Peyer's patch (tissue), 4 donors: ENCODE data around the gene SLC47A2. TPM values are rescaled to one million over a fixed set of nuclear protein-coding genes. Genes with fewer than 3 reads are reported as not detected.

Source experiments
- DNase-seq, 3 donors: peaks; one replicate each; pipeline ENCODE4 v3.0.0-alpha.2; 2017 to 2019
- H3K27ac ChIP-seq, 4 donors: fragments of 200-600 bp; sonication (generic); one replicate each; pipeline ENCODE4 v1.5.1; 2016 to 2019
- H3K27me3 ChIP-seq, 2 donors: fragments of 200-600 bp; sonication (generic); one replicate each; pipeline ENCODE4 v1.5.1; 2019
- H3K36me3 ChIP-seq, 3 donors: fragments of 200-600 bp; sonication (generic); one replicate each; pipeline ENCODE4 v1.5.1; 2016 to 2019
- H3K4me1 ChIP-seq, 4 donors: fragments of 200-600 bp; sonication (generic); one replicate each; pipeline ENCODE4 v1.5.1; 2016 to 2019
- H3K4me3 ChIP-seq, 4 donors: fragments of 200-600 bp; sonication (generic); 1 replicate in 3 of 4; 2 replicates in 1 of 4; pipeline ENCODE4 v1.5.1; 2016 to 2019; ENCODE audit warnings: mild to moderate bottlenecking in 1 of 4
- H3K9me3 ChIP-seq, 4 donors: fragments of 200-600 bp; sonication (generic); one replicate each; pipeline ENCODE4 v1.5.1; 2016 to 2019; ENCODE audit warnings: mild to moderate bottlenecking in 1 of 4
- CTCF ChIP-seq, 6 experiments: fragments of 450-650 bp in 4 of 6; fragments of 200-600 bp in 2 of 6; sonication (generic) in 1 of 6; IDR thresholded peaks; one replicate each; pipeline ENCODE4 v1.5.1; 2017 to 2019; ENCODE audit warnings: antibody characterized with exemption in 6 of 6, mild to moderate bottlenecking in 3 of 6, moderate library complexity in 1 of 6
- POLR2A ChIP-seq, 2 donors: fragments of 450-650 bp; IDR thresholded peaks; one replicate each; pipeline ENCODE4 v1.5.1; 2017; ENCODE audit warnings: antibody characterized with exemption in 2 of 2, mild to moderate bottlenecking in 2 of 2, moderate library complexity in 2 of 2
- total RNA-seq, 4 donors: library from RNA; depleted of rRNA; stranded (reverse); fragments of >200 nt; gene quantifications; one replicate each; pipeline ENCODE4 v1.1.0, GENCODE V29; 2016

The SLC47A2 gene
- total RNA-seq, 4 donors from 2014 or later = 3.9 to 6.8 (median 6.3) TPM; not detected in 1

DNA sequence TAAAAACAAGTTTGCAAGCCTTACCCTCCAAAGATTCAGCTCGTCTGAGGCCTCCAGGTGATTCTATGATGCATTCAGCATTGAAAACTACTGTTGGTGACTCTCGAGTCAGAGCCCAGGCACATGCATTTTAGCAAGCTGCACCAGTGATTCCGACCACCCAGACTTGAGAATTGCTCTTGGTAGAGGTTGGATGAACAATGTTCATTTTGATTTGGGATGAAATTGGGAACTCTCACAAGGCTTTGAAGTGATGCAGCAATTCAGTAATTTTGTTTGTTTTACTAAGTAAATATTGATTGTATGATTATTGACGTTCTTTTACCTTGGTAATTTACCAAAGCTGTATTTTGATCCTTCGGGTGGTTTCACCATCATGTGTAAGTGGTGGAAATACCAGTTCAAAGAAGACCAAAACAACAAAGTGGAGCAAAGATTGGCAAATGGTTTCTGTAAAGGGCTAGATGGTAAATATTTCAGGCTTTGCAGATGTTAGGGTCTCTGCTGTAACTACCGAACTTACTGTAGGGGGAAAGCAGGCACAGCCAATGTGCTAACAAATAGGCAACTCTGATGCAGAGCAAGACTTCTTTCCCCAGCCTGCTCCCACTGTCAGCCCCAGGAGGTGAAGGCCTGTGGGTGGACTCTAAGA, 56.0 kb downstream of the SLC47A2 start:
- Histone ChIP-seq H3K27me3 (no peaks in the 10 kb centered on the region), H3K9me3 (no peaks in the 10 kb centered on the region), H3K36me3 (peaks cover 0 to 72% (median 0%) of the 10 kb centered on the region in 3 donors), H3K4me1 (peaks cover 0 to 5% (median 0%) of the 10 kb centered on the region in 4 donors), H3K27ac (no peak overlapping the region), H3K4me3 (no peak overlapping the region)
- no peak for DNase-seq
- TF ChIP-seq CTCF (IDR thresholded peaks at IDR 0.05) (no peak), POLR2A (IDR thresholded peaks at IDR 0.05) (no peak)

GRCh38 chr17:19659366-19660177, 56.8 kb downstream of the SLC47A2 start:
- H3K9me3 ChIP-seq = no peaks in the 10 kb centered on the region
- H3K27ac ChIP-seq = no peak overlapping the region
- H3K4me3 ChIP-seq = no peak overlapping the region
- DNase-seq = no peak
- H3K27me3 ChIP-seq = no peaks in the 10 kb centered on the region
- peaks cover 0 to 72% (median 0%) of the 10 kb centered on the region in 3 donors for H3K36me3 ChIP-seq
- H3K4me1 ChIP-seq = peaks cover 0 to 5% (median 0%) of the 10 kb centered on the region in 4 donors
- TF ChIP-seq CTCF (IDR thresholded peaks at IDR 0.05) = no peak

DNA sequence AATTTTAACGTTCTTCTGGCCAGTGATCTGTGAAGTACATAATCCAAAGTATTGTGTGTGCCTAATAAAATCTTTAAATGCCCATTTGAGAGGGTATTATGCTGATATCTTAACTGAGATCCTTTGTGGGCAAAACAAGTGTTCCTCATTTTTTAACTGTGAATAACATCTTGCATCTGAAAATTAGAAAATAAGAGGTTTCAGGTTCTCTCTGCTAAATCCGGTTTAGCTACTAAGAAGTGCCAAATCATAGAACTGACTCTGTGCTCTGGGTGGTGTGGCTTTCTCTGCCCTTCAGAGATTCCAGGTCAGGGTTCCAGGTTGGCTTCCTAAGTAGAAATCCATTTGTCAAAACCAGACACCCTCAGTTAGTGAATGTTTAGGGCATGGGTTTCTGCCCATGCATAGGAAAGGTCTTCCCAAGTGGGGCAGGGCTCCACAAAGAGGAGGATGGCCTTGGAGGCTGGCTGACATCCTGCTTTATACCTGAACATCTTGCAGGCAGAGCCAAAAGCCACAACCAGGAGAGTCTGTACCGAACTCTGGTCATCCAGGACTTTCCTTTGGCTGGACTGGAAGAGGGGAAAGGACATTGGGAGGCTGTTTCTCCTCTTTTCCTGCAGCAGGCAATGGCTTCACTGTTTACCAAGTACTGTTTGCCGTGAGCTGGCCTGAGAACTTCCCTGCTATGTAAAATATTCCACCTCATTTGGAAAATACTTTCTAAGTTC, 59.4 kb downstream of the SLC47A2 start:
- Histone ChIP-seq H3K4me1 (peaks cover 0 to 15% (median 0%) of the 10 kb centered on the region in 4 donors), H3K9me3 (no peaks in the 10 kb centered on the region), H3K27ac (no peak overlapping the region), H3K27me3 (no peaks in the 10 kb centered on the region), H3K4me3 (no peak overlapping the region), H3K36me3 (peaks cover 0 to 71% (median 0%) of the 10 kb centered on the region in 3 donors)
- no peak for TF ChIP-seq POLR2A (IDR thresholded peaks at IDR 0.05)
- TF ChIP-seq CTCF (IDR thresholded peaks at IDR 0.05) = no peak
- no peak for DNase-seq

- no peak overlapping the region for H3K27ac ChIP-seq
- peaks cover 0 to 21% (median 0%) of the 10 kb centered on the region in 4 donors for H3K4me1 ChIP-seq
- no peaks in the 10 kb centered on the region for H3K9me3 ChIP-seq
- no peak for DNase-seq
- TF ChIP-seq POLR2A (IDR thresholded peaks at IDR 0.05) = no peak
- no peak for TF ChIP-seq CTCF (IDR thresholded peaks at IDR 0.05)
- H3K27me3 ChIP-seq = no peaks in the 10 kb centered on the region
- H3K36me3 ChIP-seq = peaks cover 0 to 66% (median 0%) of the 10 kb centered on the region in 3 donors
- H3K4me3 ChIP-seq = no peak overlapping the region
Measured at GRCh38 chr17:19656336-19656735, 60.0 kb downstream of the SLC47A2 start.

GRCh38 chr17:19654896-19655295, 61.5 kb downstream of the SLC47A2 start:
- H3K4me3 ChIP-seq = no peak overlapping the region
- TF ChIP-seq CTCF (IDR thresholded peaks at IDR 0.05) = no peak
- no peak for TF ChIP-seq POLR2A (IDR thresholded peaks at IDR 0.05)
- peaks cover 0 to 31% (median 0%) of the 10 kb centered on the region in 4 donors for H3K4me1 ChIP-seq
- no peak for DNase-seq
- H3K27ac ChIP-seq = no peak overlapping the region
- H3K27me3 ChIP-seq = no peaks in the 10 kb centered on the region
- no peaks in the 10 kb centered on the region for H3K9me3 ChIP-seq
- H3K36me3 ChIP-seq = peaks cover 0 to 53% (median 0%) of the 10 kb centered on the region in 3 donors
